Skin of body (tissue), 3 donors: ENCODE data around the gene AP2B1. TPM values are rescaled to one million over a fixed set of nuclear protein-coding genes. Genes with fewer than 3 reads are reported as not detected.
A peak's percentile ranks its signal among the peaks of the same experiment; 100 is the strongest.

Experiments
- DNase-seq: peaks from one replicate; lab custom pipeline; 2025; lab: John Stamatoyannopoulos, UW
- small RNA-seq: library from RNA; depleted of rRNA; stranded (forward); fragments of <200 nt; gene quantifications from one replicate; pipeline ENCODE3, GENCODE V24; 2014; ENCODE audit warnings: low replicate concordance
- total RNA-seq: library from RNA; depleted of rRNA; stranded (reverse); fragments of >200 nt; gene quantifications from one replicate; pipeline ENCODE4 v1.2.3, GENCODE V29; 2014

Gene AP2B1
- total RNA-seq, 1 donor from 2014 or later: 52.1 TPM

DNA sequence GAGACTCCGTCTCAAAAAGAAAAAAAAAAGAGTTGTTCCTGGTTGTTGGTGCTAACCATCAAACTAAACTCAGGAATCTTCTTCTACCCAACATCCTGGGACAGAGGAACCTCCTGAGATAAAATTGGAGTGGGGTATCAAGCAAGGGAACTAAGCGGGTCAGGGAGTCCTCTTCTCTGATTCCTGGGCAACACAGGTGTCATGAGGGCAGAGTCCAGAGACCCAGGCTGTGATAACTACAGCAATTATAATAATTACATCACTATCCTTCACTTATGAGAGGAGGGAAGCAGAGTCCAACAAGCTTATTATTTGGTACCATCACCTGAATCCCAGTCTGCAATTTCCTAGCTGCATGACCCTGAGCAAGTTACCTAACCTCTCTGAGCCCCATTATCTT is 181.7 kb downstream of the AP2B1 start:
- no peak for DNase-seq

DNA sequence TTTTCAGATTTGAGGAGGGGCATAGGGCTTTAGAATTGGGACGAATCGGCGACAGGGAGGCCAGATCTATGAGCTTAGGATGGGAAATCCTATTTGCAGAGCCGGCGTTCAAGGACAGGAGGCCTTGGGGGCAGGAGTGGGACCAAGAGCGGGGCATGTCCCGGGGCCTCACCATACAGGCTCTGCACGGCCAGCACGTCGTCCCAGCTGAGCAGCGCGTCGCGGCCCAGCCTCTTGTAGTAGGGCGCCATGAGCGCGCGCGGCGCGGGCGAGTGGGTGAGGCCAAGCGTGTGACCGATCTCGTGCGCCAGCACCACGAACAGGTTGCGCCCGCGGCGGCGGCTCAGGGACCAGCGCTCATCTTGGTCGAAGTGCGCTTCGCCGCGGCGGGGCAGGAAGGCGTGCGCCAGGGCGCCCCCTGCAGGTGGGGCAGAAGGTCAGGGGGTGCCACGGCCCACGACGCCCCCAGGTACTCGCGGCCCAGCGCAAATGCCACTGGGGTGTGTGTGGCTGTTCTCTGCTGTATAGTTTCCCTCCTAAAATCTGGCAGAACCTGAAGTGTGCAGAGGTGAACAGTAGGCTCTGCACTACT is 182.9 kb downstream of the AP2B1 start:
- DNase-seq: no peak

DNA sequence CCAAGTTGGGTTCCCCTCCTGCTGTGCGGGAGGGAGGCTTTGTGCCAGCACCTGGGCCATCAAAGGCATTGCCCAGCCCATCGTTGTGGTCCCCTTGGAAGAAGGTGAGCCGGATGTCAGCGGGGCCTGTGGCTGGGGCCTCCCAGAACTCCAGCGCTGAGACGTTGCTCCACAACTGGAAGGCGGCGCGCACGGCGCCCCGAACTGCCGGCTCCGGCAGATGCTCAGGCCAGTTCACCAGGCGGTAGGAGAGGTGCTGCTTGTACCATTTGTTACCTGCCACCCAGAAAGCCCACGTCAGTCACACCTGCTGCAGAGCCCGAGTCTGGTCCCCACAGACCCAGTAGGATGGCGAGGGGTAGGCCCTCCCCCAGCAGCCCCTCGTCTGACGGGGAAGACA is 186.0 kb downstream of the AP2B1 start:
- no peak for DNase-seq

DNA sequence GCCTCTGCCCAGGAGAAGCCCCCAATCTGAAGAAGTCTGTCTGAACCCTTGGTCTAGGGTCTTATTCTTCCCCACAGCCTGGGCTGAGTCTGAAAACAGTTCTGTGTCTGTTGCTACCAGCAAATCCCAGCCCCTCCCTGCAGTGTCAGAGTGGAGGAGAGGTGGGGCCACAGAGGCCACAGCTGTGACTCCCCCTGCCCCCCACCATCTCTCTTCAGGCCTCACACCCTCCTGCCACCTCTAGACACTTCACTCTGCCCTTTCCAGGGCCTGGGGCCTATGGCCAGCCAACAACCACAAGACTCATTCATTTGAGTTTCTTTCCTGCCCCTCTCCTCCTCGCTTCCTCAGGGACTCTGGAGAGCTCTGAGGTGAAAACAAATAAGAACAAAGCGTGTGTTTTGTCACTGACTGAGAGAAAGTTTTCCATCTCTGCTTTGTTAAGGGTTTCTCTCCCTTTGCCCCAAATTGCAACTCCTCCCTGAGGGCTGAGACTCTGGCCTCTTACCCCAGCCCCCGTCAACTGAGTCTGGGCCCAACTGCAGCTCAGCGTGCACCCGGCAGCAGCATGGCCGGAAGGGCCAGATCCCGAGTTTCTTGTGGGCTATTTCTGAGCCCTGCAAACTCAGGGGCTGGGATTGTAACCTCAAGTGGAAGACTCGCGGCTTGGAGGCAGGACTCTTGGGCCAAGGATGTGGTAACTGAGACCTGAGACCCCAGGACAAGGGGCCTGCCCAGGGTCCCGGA is 186.7 kb downstream of the AP2B1 start:
- DNase-seq: no peak

DNA sequence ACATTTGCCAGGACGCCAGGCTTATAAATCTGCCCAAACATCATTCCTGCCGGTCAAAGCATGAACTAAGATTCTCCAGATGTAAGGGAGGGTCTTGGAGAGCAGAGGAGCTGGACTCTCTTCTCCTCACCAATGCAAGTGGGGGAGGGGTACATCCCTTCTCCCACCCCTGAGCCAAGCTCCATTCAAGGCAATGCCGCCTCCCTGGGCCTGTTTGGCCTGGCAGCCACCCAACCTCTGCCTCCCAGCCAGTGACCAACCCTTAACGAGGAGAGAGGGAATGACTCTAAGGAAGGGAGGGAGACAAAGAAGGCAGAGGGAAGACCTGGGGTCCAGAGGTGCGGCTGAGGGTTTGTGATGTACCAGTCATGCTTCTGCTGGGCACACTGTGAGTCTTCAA is 187.4 kb downstream of the AP2B1 start:
- no peak for DNase-seq

DNA sequence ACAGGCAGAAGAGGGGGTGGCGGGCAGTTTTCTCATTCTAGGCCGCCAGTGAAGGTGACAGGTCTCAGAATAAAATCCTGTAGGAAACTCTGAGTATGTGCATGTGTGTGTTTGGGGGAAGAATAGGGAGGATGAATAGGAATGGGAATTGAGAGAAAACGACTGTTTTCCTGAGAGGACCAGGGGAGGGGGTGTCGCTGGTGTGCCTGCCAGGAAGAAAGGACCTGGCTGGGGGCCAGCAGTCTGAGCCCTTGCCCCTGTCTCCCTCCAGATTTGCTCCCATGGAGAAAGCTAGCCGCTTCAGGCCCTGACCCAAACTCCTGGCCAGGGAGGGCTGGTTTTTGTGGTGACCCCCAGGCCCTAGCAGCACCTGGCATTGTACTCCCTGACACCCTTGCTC is 187.9 kb downstream of the AP2B1 start:
- no peak for DNase-seq

DNA sequence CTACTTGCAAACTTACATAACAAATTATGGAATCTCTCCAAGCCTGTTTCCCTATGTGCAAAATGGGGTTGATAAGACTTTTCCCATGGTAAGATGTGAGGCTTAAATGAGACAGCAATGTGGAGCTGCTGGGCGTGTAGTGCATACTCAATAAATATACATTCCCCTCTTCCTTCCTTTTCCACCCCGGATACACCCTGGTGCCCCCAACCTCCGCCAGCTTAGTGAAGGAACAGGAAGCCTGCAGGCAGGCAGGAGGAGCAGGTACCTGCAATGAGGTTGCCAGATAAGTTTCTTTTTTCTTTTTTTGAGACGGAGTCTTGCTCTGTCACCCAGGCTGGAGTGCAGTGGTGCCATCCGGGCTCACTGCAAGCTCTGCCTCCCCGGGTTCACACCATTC is 188.5 kb downstream of the AP2B1 start:
- DNase-seq: no peak

Small RNAs within 50 kb of the gene (small RNA-seq; reads per million reads assigned to genes)
- gene AC004134.1 (not detected), gene AC015911.1 (not detected), gene SNORD7 (30.2 reads per million, percentile 94 among the genes with 10 or more reads in this experiment)

Other genes starting within 250 kb of the AP2B1 start
- gene SLFN11, start 213.7 kb upstream of the AP2B1 start, total RNA-seq: 27.9 TPM
- gene SLFN12, start 154.8 kb upstream of the AP2B1 start, total RNA-seq: 11.1 TPM
- 3.6 TPM for gene SLFN13, start 138.6 kb upstream of the AP2B1 start, total RNA-seq
- gene SLFN12L, start 49.6 kb upstream of the AP2B1 start, total RNA-seq: 1.6 TPM
- gene SLFN14, start 26.5 kb upstream of the AP2B1 start, total RNA-seq: 1.6 TPM
- 3.0 TPM for gene PEX12, start 8.8 kb upstream of the AP2B1 start, total RNA-seq
- 0.49 TPM for gene RASL10B, start 144.3 kb downstream of the AP2B1 start, total RNA-seq
- not detected for gene GAS2L2, start 165.9 kb downstream of the AP2B1 start, total RNA-seq
- not detected for gene C17orf50, start 173.6 kb downstream of the AP2B1 start, total RNA-seq
- gene MMP28, start 208.3 kb downstream of the AP2B1 start, total RNA-seq: 6.1 TPM
- gene TAF15, start 222.2 kb downstream of the AP2B1 start, total RNA-seq: 85.4 TPM